ENCODE data around the gene GATA3.
"Not testable (repeated sequence)": the region's sequence is repeated elsewhere in the genome, so short reads cannot be mapped to it uniquely, and the experiment has no call there.

GATA3 gene

GRCh38 chr10:8054494-8055407 is at the start of gene GATA3:
Gene GATA3 (plus strand): TSS chr10:8054688. CDS start chr10:8055656, 968 bp downstream.
- DNase-seq: no peak

- DNase-seq: no peak
Observed at GRCh38 chr10:8006274-8006999, 48.1 kb upstream of the GATA3 start.

- DNase-seq: no peak
Observed at GRCh38 chr10:8009031-8009430, 45.5 kb upstream of the GATA3 start.

- DNase-seq: no peak
Observed at GRCh38 chr10:8013006-8013405, 41.5 kb upstream of the GATA3 start.

- DNase-seq: no peak
Observed at GRCh38 chr10:8013619-8014018, 40.9 kb upstream of the GATA3 start.

GRCh38 chr10:8014649-8015048 is 39.8 kb upstream of the GATA3 start:
- DNase-seq: no peak

GRCh38 chr10:8017277-8017676 is 37.2 kb upstream of the GATA3 start:
- DNase-seq: no peak

- no peak for DNase-seq
Observed at GRCh38 chr10:8023321-8023720, 31.2 kb upstream of the GATA3 start.

GRCh38 chr10:8023851-8024250 is 30.6 kb upstream of the GATA3 start:
- no peak for DNase-seq

- no peak for DNase-seq
Observed at GRCh38 chr10:8026349-8027259, 27.9 kb upstream of the GATA3 start.

- DNase-seq: not testable (repeated sequence)
Observed at GRCh38 chr10:8031211-8031610, 23.3 kb upstream of the GATA3 start.

- no peak for DNase-seq
Observed at GRCh38 chr10:8032558-8032957, 21.9 kb upstream of the GATA3 start.

- DNase-seq: no peak
Observed at GRCh38 chr10:8033812-8034465, 20.5 kb upstream of the GATA3 start.

- DNase-seq: no peak
Observed at GRCh38 chr10:8034466-8035005, 20.0 kb upstream of the GATA3 start.

- no peak for DNase-seq
Observed at GRCh38 chr10:8035006-8035640, 19.4 kb upstream of the GATA3 start.

GRCh38 chr10:8035641-8036470 is 18.6 kb upstream of the GATA3 start:
- DNase-seq: no peak

GRCh38 chr10:8036506-8037198 is 17.8 kb upstream of the GATA3 start:
- DNase-seq: no peak

- no peak for DNase-seq
Observed at GRCh38 chr10:8037199-8037801, 17.2 kb upstream of the GATA3 start.
